HG03520 (cell line): ENCODE measurements around the gene MCF2L.
"Not testable (repeated sequence)": the region's sequence is repeated elsewhere in the genome, so short reads cannot be mapped to it uniquely, and the experiment has no call there.

Source experiments
- ATAC-seq: cut with Tn5 transposase; IDR thresholded peaks from one replicate; pipeline ENCODE4 v1.9.1; 2021; ENCODE audit warnings: mild to moderate bottlenecking, moderate library complexity; ENCODE audit not compliant: unreplicated experiment

MCF2L gene

DNA sequence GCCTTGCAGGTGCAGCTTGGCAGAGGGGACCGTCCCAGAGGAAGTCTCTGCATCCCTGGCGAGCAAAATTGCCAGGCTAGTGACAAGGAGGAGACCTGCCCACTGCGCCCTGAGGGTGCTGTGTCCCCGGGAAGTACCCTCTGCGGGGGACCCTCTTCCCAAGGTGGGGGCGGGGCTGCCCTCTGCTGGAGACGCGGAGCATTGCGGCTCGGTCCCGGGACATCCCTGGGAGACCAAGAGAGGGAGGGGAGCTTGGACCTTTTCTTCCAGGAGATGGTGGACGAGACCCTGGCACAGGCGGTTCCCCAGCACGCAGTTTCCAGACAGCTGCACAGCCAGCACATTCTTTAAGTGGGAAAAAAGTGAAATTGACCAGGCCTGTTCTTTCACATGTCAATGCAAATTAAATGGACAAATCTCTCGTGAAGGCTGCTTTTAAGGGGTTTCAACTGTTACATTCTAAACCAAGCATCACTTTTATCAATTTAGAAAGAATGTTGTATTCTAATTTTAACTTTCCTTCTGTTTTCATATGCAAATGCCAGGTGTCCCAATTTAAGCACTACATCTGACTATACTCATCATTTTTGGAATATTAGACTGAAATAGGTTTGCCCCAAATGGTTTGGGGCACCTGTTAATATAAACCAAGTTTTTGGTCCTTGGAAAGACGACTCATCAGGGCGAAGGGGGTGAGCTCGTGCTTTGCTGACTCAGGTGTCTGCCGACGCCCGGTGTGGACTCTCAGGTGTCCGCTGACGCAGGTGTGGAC lies 60.7 kb downstream of the MCF2L start:
- no peak for ATAC-seq

DNA sequence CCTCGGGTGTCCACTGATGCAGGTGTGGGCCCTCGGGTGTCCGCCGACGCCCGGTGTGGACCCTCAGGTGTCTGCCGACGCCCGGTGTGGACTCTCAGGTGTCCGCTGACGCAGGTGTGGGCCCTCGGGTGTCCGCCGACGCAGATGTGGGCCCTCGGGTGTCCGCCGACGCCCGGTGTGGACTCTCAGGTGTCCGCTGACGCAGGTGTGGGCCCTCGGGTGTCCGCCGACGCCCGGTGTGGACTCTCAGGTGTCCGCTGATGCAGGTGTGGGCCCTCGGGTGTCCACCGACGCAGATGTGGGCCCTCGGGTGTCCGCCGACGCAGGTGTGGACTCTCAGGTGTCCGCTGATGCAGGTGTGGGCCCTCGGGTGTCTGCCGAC lies 61.2 kb downstream of the MCF2L start:
- not testable (repeated sequence) for ATAC-seq

- ATAC-seq: no peak
Measured at GRCh38 chr13:113031465-113031864, 62.5 kb downstream of the MCF2L start.

DNA sequence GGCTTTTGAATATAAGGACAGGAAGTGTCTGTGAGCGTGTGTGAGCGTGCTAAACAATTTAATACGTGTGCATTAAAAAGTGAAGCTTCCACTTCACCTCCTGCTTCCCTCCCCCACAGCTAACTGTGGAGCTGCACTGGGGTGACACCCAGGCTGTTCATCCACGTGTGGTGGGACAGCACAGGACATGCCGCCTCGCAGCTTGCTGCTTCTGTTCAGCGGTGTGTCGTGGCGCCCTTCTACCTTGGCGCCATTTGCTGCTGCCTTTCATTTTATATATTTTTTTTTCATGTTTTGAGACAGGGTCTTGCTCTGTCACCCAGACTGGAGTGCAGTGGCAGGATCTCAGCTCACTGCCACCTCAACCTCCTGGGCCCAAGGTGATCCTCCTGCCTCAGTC lies 63.3 kb downstream of the MCF2L start:
- ATAC-seq: no peak

- ATAC-seq: no peak
Measured at GRCh38 chr13:113033054-113033850, 64.2 kb downstream of the MCF2L start.

- no peak for ATAC-seq
Measured at GRCh38 chr13:113034451-113035212, 65.6 kb downstream of the MCF2L start.

DNA sequence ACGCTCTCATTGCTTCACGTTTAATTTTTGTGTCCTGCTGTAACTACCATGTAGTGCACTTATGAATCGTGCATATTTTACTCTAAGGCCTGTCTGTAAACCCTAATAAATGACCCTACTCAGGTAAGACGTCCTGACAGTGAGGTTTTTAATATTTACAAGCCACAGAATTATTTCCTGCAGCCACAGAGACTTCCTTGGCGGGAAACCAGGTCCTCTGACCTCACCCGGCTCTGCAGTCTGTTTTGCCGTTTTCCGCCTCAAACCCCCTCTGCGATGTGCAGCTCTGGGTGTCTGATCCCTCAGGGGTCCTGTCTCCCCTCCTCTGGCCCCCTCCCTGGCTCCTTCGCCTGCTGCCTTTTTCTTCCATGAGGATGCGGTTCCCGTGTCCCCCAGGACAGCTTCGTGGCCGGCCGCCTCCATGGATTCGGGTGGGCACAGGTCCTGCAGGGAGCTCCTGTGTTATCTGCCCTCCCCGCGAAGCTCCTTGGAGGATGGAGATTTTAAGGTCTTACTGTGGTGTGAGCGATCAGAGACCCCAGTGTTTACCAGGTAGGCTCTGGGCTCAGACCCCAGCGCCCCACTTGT lies 66.3 kb downstream of the MCF2L start:
- no peak for ATAC-seq

DNA sequence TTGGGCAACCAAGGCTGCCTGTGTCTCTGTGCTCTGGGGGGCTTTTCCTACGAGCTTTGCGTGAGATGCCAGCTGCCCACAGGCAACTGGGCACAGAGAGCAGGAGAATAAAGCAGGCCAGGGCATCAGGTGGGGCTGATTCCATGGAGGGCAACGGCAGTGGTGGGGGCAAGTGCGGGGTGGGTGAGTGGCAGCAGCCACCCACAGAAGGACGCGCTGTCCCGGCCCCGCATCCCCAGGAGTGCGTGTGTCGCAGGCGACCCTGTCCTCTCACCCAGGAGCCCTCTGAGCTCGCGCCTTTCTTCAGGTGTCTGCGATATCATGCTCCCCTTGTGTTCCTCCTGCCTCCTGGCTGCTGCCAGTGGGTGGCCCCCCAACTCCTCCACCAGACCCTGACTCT lies 67.4 kb downstream of the MCF2L start:
- no peak for ATAC-seq

- ATAC-seq: no peak
Measured at GRCh38 chr13:113040031-113040430, 71.0 kb downstream of the MCF2L start.

- ATAC-seq: no peak
Measured at GRCh38 chr13:113040597-113041292, 71.7 kb downstream of the MCF2L start.

DNA sequence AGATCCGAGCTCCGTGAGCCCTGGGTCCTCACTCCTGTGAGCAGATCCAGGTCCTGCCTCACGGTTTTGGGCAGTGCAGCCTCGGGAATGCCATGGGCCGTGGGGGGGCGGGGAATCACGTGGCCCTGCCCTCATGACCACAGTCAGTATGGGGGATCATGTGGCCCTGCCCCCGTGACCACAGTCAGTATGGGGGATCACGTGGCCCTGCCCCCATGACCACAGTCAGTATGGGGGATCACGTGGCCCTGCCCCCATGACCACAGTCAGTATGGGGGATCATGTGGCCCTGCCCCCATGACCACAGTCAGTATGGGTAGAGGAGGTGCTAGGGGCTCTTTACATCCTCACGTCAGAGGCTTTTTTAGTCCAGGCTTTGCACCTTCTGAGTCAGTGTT lies 72.3 kb downstream of the MCF2L start:
- no peak for ATAC-seq

- ATAC-seq: no peak
Measured at GRCh38 chr13:113041896-113042295, 72.9 kb downstream of the MCF2L start.

DNA sequence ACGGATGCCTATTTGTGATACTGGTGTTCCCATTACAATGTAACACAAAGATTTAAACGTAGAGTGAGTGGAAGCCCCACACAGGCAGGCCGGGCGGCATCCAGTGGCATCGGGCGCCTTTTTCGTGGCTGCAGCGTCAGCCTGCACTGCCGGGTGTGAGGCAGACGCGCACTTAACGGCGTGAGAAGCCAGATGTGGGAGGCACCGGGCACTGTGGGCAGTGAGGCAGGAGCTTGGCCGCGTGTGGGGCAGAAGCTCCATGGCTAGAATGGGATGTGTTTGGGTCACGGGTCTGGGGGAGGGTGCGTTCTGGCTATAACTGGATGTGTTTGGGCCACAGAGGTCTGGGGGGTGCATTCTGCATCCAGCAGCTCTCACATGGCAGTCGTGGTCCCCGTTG lies 73.4 kb downstream of the MCF2L start:
- ATAC-seq: no peak

GRCh38 chr13:113043001-113043630 lies 74.1 kb downstream of the MCF2L start:
- no peak for ATAC-seq

DNA sequence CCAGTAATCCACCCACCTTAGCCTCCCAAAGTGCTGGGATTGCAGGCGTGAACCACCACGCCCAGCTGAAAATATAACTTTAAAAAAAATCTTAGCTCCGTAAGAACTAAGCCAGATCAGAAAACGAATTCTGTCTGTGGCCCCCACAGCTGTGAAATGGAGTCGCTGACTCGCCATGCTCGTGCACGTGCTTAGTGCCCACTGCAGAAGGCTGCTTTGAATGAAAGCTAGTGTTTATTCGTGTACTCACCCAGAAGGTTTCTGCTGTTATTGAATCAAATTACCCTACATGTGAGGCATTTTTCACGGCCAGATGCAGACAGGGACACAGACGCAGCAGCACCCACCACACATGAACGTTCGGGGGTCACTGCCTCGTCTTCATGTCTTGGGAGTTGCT lies 74.9 kb downstream of the MCF2L start:
- ATAC-seq: no peak

DNA sequence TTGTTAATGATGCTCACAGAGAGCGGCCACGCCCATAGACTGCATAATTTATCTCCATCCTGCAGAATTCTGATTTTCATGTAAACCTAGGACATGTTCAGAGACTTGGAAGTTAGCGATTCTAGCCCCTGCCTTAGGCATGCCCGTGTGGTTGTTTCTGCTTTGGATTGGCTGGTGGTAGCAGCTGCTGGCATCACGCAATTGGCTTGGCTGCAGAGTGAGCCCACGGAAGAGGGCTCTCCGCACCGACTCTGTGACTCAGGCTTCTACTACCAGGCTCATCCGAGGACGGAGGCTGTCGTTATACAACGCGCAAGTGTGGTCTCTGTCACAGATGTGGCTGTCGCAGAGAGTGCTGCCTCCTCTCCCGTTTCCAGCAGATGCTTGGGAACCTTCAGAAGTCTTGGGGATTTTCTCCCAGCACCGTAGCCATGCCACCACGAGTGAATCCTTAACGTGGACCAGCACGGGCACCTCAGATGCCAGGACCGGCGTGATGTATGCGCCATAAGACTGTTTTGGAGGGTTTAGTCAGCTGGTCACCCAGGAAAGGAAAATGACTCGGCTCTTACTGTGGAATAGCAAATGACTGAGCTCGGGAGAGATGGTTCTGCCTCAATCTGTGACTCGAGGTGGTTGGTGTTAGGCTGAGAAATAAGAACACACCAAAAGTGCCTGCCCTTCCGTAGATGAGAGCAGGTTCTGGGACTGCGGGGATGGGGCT lies 75.5 kb downstream of the MCF2L start:
- ATAC-seq: no peak

DNA sequence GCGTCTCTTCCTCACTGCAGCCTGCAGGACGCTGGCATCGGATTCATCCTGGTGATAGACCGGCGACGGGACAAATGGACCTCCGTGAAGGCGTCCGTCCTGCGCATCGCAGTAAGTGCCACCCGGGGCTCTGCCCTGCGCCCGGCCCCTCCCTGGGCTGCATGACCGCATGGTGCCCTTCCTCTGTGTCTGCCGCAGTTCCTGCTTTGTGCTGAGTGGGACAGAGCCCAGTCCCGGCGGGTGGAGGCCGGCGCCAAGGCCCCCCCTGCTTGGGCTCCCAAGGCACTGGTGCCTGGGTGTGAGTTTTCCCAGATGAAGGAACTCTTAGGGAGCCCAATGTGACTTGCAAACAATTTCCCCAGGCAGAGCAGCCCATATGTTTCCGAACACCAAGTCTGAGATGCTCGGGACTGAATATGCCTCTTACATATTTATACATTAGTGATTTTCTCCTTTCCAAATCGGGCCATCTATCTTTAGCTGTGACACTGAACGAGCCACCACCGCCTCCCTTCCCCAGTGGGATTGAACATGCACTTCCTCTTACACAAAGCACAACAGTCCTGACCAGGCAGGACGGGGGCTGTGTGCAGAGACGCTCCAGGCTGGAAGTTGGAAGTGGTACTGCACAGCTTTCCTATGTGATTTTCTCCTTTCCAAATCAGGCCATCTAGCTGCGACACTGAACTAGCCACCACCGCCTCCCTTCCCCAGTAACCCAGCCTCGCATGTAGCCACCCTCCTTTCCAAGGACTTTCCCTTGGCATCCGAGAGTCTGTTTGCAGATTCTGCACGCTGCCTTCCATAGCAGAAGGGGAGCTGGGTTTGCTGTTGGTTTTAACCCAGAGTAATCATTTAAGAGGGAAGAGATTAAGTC lies 76.5 kb downstream of the MCF2L start:
- ATAC-seq: no peak

DNA sequence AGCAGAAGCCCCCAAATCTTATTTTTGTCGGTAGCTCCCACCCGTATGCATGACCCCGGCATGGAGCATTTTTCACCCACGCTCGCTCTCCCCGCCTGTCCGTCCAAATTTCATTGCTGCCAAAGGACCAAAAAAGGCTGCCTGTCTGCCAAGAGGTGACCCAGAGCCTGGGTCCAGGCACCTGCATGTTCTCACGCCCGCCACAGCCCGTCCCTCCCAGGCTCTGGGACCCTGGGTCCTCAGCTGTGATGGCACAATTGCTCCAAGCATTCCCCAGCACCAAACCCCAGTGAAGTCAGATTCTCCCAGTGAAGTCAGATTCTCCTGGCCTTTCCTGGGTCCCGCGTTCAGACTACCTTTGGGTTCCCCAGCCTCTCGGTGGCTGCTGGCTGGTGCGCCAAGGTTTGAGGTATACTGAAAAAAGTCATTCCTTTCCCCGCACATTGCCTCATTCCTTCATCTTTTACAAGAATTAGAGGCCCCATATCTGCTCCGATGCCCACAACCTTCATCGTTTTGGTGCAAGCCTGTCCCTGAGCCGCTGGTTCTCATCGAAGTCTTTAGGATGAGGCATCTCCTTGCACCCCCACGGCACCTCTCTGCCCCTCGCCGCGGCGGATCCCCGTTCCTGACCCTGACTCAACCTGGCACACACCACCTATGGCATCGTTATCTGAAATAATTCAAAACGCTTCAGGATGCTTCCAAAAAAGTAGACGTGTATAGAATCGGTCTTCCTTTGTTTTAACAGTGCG lies 77.3 kb downstream of the MCF2L start:
- ATAC-seq: no peak
